ENCODE results near the gene TSPYL2.

DNA sequence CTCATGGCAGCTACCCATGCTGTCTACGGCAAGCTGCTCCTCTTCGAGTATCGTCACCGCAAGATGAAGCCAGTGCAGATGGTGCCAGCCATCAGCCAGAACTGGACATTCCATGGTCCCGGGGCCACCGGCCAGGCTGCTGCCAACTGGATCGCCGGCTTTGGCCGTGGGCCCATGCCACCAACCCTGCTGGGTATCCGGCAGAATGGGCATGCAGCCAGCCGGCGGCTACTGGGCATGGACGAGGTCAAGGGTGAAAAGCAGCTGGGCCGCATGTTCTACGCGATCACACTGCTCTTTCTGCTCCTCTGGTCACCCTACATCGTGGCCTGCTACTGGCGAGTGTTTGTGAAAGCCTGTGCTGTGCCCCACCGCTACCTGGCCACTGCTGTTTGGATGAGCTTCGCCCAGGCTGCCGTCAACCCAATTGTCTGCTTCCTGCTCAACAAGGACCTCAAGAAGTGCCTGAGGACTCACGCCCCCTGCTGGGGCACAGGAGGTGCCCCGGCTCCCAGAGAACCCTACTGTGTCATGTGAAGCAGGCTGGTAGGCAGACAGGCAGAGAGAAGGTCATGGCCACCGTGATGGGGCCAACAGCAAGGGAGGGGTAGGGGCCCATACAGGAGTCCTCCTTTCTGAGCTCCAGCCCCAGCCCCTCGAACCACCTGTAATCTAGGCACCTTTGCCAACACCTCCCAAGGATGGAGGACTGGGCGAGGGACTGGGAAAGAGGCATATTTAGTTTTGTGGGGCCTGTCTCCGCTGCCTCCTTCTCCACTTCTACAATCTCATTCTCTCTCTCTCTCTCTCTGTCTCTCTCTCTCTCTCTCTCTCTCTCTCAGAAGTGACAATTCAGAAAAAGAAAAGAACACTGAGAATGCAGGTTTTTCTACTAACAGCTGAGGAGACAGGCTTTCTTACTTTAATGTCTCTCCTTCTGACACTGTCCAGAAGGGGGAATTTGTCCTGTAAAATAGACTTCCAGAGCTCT is 4.7 kb upstream of the TSPYL2 start:
- no peak for TF ChIP-seq POLR2A (IDR thresholded peaks at IDR 0.05; ENCODE audit: low read length)
- no peak for TF ChIP-seq GATA1 (IDR thresholded peaks at IDR 0.05; ENCODE audit: low read depth, low read length)
